OCI-LY3 (cell line): ENCODE results near the gene MARK2.

Experiments
- EZH2phosphoT487 ChIP-seq: fragments of 200-600 bp; shearing (Covaris generic); IDR thresholded peaks from 2 replicates; pipeline ENCODE4 v1.6.1; 2018; ENCODE audit warnings: antibody characterized with exemption, mixed run types, low read depth
- TF ChIP-seq, protein P1 (sequence below): fragments of 200-600, 300-600 bp; sonication (generic); IDR thresholded peaks from 2 replicates; pipeline ENCODE4 v1.5.1; 2014; ENCODE audit warnings: antibody characterized with exemption, low read length, low read depth

- TF ChIP-seq, protein P1, sequence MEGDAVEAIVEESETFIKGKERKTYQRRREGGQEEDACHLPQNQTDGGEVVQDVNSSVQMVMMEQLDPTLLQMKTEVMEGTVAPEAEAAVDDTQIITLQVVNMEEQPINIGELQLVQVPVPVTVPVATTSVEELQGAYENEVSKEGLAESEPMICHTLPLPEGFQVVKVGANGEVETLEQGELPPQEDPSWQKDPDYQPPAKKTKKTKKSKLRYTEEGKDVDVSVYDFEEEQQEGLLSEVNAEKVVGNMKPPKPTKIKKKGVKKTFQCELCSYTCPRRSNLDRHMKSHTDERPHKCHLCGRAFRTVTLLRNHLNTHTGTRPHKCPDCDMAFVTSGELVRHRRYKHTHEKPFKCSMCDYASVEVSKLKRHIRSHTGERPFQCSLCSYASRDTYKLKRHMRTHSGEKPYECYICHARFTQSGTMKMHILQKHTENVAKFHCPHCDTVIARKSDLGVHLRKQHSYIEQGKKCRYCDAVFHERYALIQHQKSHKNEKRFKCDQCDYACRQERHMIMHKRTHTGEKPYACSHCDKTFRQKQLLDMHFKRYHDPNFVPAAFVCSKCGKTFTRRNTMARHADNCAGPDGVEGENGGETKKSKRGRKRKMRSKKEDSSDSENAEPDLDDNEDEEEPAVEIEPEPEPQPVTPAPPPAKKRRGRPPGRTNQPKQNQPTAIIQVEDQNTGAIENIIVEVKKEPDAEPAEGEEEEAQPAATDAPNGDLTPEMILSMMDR = no peak
- no peak for TF ChIP-seq EZH2phosphoT487
Measured at GRCh38 chr11:63920126-63920938, 81.4 kb downstream of the MARK2 start.
